ENCODE results near the gene SRP19. TPM values are rescaled to one million over a fixed set of nuclear protein-coding genes. Genes with fewer than 3 reads are reported as not detected.

SRP19 gene
- total and polyA plus RNA-seq, 9 of the 15 experiments (the other 6 are each of a cell fraction or from before 2014, with no cell fraction given), result 52.3 to 357 (median 146) TPM

GRCh38 chr5:112860929-112861637 lies at the start of gene SRP19 (continued):
- no peak for TF ChIP-seq ZNF274 (IDR thresholded peaks at IDR 0.05; ENCODE audit: borderline replicate concordance, low read depth, low read length)
- no peak for TF ChIP-seq MBD1 (CRISPR knock-in tag; IDR thresholded peaks at IDR 0.05)
- TF ChIP-seq BRD9 (IDR thresholded peaks at IDR 0.05; ENCODE audit: low read depth, partially characterized antibody), result no peak
- TF ChIP-seq POLR3G (IDR thresholded peaks at IDR 0.05; ENCODE audit: extremely low read depth, insufficient read length, insufficient replicate concordance), result no peak
- TF ChIP-seq HEY1 (CRISPR knock-in tag; IDR thresholded peaks at IDR 0.05; ENCODE audit: borderline replicate concordance), result no peak
- no peak for TF ChIP-seq ARID3A (IDR thresholded peaks at IDR 0.05; ENCODE audit: borderline replicate concordance, low read depth, low read length)
- no peak for TF ChIP-seq UBTF (IDR thresholded peaks at IDR 0.05; ENCODE audit: borderline replicate concordance in 1 of 2, low read depth in 2 of 2, low read length in 2 of 2)
- TF ChIP-seq POLR2H (tag; IDR thresholded peaks at IDR 0.05; ENCODE audit: low read depth), result peak; percentile 78
- TF ChIP-seq ZNF224 (CRISPR knock-in tag; IDR thresholded peaks at IDR 0.05), result peak; percentile 93
